B cell (primary cell): ENCODE measurements around the gene HYLS1. TPM values are rescaled to one million over a fixed set of nuclear protein-coding genes. Genes with fewer than 3 reads are reported as not detected.

Experiments used
- ATAC-seq: fragments of 200-7000 bp; cut with Tn5 transposase; one replicate; pipeline ENCODE4 v1.10.0; 2021; ENCODE audit warnings: low read depth, mild to moderate bottlenecking, moderate number of reproducible peaks, moderate library complexity
- CTCF ChIA-PET: fragments of 350-600 bp; sonication (Branson Sonifier 250); formaldehyde crosslinking; loops from one replicate; lab custom pipeline; 2021; ENCODE audit warnings: antibody characterized with exemption, inconsistent platforms; lab: Charles Lee
- POLR2A ChIA-PET: fragments of 350-600 bp; sonication (Branson Sonifier 250); formaldehyde crosslinking; loops from one replicate; lab custom pipeline; 2021; ENCODE audit warnings: antibody characterized with exemption; lab: Charles Lee
- DNase-seq: peaks from one replicate; pipeline ENCODE4 v3.0.0; 2013
- H2AFZ ChIP-seq: 2 replicates; pipeline ENCODE4 v1.6.1; 2012; ENCODE audit warnings: mild to moderate bottlenecking, low read depth, low read length; ENCODE audit not compliant: insufficient read depth, poor library complexity, severe bottlenecking
- H3K27ac ChIP-seq, 2 donors: 1 replicate in 1 of 2; 2 replicates in 1 of 2; pipeline ENCODE4 v1.5.1; 2012 to 2013; ENCODE audit warnings: low read length in 2 of 2, mild to moderate bottlenecking in 2 of 2, moderate library complexity in 1 of 2
- H3K27me3 ChIP-seq, 4 experiments: fragments of 200-600 bp in 1 of 4; sonication (generic) in 1 of 4; replicated peaks in 1 of 4; 1 replicate in 2 of 4; 2 replicates in 2 of 4; pipeline versions ENCODE4 v1.6.1 to v1.7.0; 2013 to 2016; ENCODE audit warnings: low read length in 3 of 4, mild to moderate bottlenecking in 2 of 4, mixed read lengths in 1 of 4, moderate library complexity in 1 of 4; ENCODE audit not compliant: insufficient read depth in 4 of 4, control insufficient read depth in 3 of 4; ENCODE audit errors: control extremely low read depth in 1 of 4
- H3K36me3 ChIP-seq, 2 experiments: replicated peaks in 1 of 2; 1 replicate in 1 of 2; 2 replicates in 1 of 2; pipeline versions ENCODE4 v1.6.1 to v1.7.1; 2013; ENCODE audit warnings: low read length in 1 of 2; ENCODE audit not compliant: insufficient read depth in 2 of 2, control insufficient read depth in 1 of 2; ENCODE audit errors: control extremely low read depth in 1 of 2, extremely low read depth in 1 of 2
- H3K4me1 ChIP-seq, 2 donors: fragments of 200-600 bp in 1 of 2; sonication (generic) in 1 of 2; 1 replicate in 1 of 2; 2 replicates in 1 of 2; pipeline versions ENCODE4 v1.5.1 to v1.6.1; 2013 to 2017; ENCODE audit warnings: low read length in 2 of 2; ENCODE audit not compliant: control insufficient read depth in 2 of 2, insufficient read depth in 2 of 2
- H3K4me2 ChIP-seq: replicated peaks from 2 replicates; pipeline ENCODE3; 2012; ENCODE audit warnings: mild to moderate bottlenecking, low read depth, low read length; ENCODE audit not compliant: poor library complexity, severe bottlenecking
- H3K4me3 ChIP-seq, 5 experiments: fragments of 200-600 bp in 1 of 5; sonication (generic) in 1 of 5; 1 replicate in 3 of 5; 2 replicates in 2 of 5; pipeline versions ENCODE4 v1.5.1 to v1.7.0; 2011 to 2016; ENCODE audit warnings: low read length in 4 of 5, mild to moderate bottlenecking in 4 of 5, low read depth in 2 of 5, control low read depth in 1 of 5, moderate library complexity in 1 of 5; ENCODE audit not compliant: insufficient read depth in 1 of 5; ENCODE audit errors: control extremely low read depth in 1 of 5, extremely low read depth in 1 of 5
- H3K79me2 ChIP-seq: fragments of 200-600 bp; sonication (generic); one replicate; pipeline ENCODE4 v1.6.0; 2016; ENCODE audit warnings: low read length; ENCODE audit not compliant: control insufficient read depth, insufficient read depth
- H3K9ac ChIP-seq: fragments of 200-600 bp; sonication (generic); 2 replicates; pipeline ENCODE4 v1.6.1; 2017; ENCODE audit warnings: mild to moderate bottlenecking, low read length, moderate library complexity
- H3K9me3 ChIP-seq, 3 donors: one replicate each; pipeline versions ENCODE4 v1.6.1 to v1.7.1; 2013; ENCODE audit warnings: low read length in 2 of 3; ENCODE audit not compliant: control insufficient read depth in 2 of 3, insufficient read depth in 1 of 3; ENCODE audit errors: control extremely low read depth in 1 of 3
- H4K20me1 ChIP-seq: 2 replicates; pipeline ENCODE4 v1.6.0; 2012; ENCODE audit warnings: mild to moderate bottlenecking, low read length; ENCODE audit not compliant: insufficient read depth, control insufficient read depth, poor library complexity, severe bottlenecking
- H3K27ac Mint-ChIP-seq: one replicate; pipeline ENCODE4 v1.8.0; 2021; ENCODE audit warnings: mixed read lengths
- H3K27me3 Mint-ChIP-seq: one replicate; pipeline ENCODE4 v1.8.0; 2021; ENCODE audit warnings: mixed read lengths
- H3K4me1 Mint-ChIP-seq: one replicate; pipeline ENCODE4 v1.8.0; 2021; ENCODE audit warnings: mixed read lengths
- H3K4me3 Mint-ChIP-seq: one replicate; pipeline ENCODE4 v1.8.0; 2021; ENCODE audit warnings: mixed read lengths
- H3K9me3 Mint-ChIP-seq: one replicate; pipeline ENCODE4 v1.8.0; 2022; ENCODE audit warnings: mixed read lengths; ENCODE audit not compliant: insufficient read depth
- CTCF ChIP-seq: fragments of 200-600 bp; IDR thresholded peaks from one replicate; pipeline ENCODE4 v1.8.0; 2022; ENCODE audit warnings: antibody characterized with exemption, mild to moderate bottlenecking
- EZH2 ChIP-seq: IDR thresholded peaks from 2 replicates; pipeline ENCODE4 v1.6.1; 2012; ENCODE audit warnings: borderline replicate concordance, low read depth, mild to moderate bottlenecking, moderate library complexity, low read length; ENCODE audit not compliant: insufficient read depth, poor library complexity, severe bottlenecking
- WGBS: methylation state at CpG from one replicate; pipeline ENCODE4 v1.1.5; 2013; ENCODE audit warnings: missing lambda C conversion rate; ENCODE audit not compliant: insufficient coverage; 5-methylcytosine and 5-hydroxymethylcytosine counted together
- intact Hi-C: fragments of 100-400 bp; cut with micrococcal nuclease; formaldehyde crosslinking; loops from one replicate; pipeline ENCODE4 v1.10.0; 2022
- polyA plus RNA-seq: library from polyadenylated mRNA; depleted of rRNA; stranded (reverse); fragments of >200 nt; gene quantifications from 2 replicates; pipeline ENCODE4 v1.2.3, GENCODE V29; 2012
- total RNA-seq, 2 donors: library from RNA; stranded (reverse); fragments of 120-200 nt in 1 of 2; gene quantifications; 1 replicate in 1 of 2; 2 replicates in 1 of 2; pipeline versions ENCODE4 v1.2.3 to v1.2.4, GENCODE V29; 2013 to 2022

Gene HYLS1
- total and polyA plus RNA-seq, 2 donors (not counting 1 experiment from before 2014, with no cell fraction given) = 3.1 to 9.4 TPM

DNA sequence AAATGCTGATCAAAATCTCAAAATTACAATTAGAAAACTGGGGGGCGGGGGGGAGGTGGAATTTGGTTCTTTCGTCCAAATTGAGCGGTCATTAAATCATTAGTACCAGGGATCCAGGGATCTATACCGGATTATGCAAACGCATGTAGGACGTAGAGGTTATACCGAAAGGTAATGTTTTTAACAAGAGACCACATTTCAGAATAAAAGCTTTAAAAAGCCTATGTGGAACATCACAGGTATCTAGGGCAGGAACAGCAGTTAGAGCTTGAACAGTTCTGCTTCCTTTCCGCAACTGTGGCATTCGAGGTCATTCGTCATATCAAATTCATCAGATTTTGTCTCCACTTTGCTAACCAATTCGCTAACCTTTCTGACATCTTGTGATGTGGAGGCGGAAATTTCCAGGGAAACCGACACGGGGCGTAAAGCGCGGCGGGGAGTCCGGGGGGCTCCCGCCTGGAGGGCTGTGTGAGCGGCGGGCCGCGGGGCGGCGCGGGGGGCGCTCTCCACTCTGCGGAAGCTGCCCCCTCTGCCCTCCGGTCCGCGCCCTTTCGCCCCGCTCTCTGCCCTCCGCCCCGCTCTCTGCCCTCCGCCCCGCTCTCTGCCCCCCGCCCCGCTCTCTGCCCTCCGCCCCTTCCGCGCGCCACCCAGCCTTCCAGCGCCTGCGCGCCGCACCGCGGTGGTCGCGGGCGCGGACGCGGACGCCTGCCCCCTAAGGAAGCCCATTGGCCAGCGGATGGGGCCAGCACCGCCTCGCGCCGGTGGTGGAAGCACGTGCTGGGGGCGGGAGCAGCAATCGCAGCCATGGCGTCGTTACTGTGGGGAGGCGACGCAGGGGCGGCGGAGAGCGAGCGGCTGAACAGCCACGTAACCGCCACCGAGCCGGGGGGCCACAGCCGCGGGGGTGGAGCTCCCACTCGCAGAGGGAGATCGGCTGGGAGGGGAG, 16.5 kb downstream of the HYLS1 start, which contains the start of gene DDX25:
DDX25 (plus strand) TSS at position 798 of the 949 bp plus-strand sequence; CDS start at position 808, 10 bp downstream.
- Mint-ChIP-seq H3K4me1 (peaks cover 24% of the 10 kb centered on the region), H3K27ac (peak within 1 kb of the TSS; percentile 6), H3K4me3 (peak within 1 kb of the TSS; percentile 97), H3K27me3 (peaks cover 38% of the 10 kb centered on the region), H3K9me3 (no peaks in the 10 kb centered on the region)
- H3K4me2 ChIP-seq = peak within 1 kb of the TSS; percentile 83
- ChIA-PET POLR2A (interaction anchor here (2.3 kb wide), 1 partner anchor 17 kb away, joined by 17 read pairs; the partner anchor contains the start of gene HYLS1), CTCF (interaction anchor here (0.9 to 1.7 kb wide), 5 partner anchors 14 to 29 kb away, joined by 3 to 14 read pairs (median 4); partner anchors contain the start of gene HYLS1)
- H3K27ac ChIP-seq = no peak within 1 kb of the TSS
- peak; percentile 36 for DNase-seq
- intact Hi-C loops = loop anchor here (1.0 to 5.0 kb wide), 5 partner anchors 17 to 952 kb away; partner anchors contain the start of genes CCDC15, CHEK1, FAM118B and HYLS1
- H3K4me1 ChIP-seq = peaks cover 23 to 26% of the 10 kb centered on the region in 2 donors
- H3K9ac ChIP-seq = peak within 1 kb of the TSS; percentile 91
- H4K20me1 ChIP-seq = no peaks in the 10 kb centered on the region
- TF ChIP-seq EZH2 = no peak
- no peak for TF ChIP-seq CTCF
- peaks cover 0 to 7% (median 3%) of the 10 kb centered on the region in 3 donors for H3K9me3 ChIP-seq
- peak within 1 kb of the TSS; percentile 93 for H2AFZ ChIP-seq
- peak within 1 kb of the TSS; percentile 67 to 98 (median 81) for H3K4me3 ChIP-seq
- no peak for ATAC-seq
- WGBS = 13% methylated on average over 67 of the region's 81 CpGs
- peaks cover 26% of the 10 kb centered on the region for H3K79me2 ChIP-seq
- H3K27me3 ChIP-seq = peaks cover 0 to 27% (median 19%) of the 10 kb centered on the region in 4 experiments
- peaks cover 4 to 9% of the 10 kb centered on the region in 2 experiments for H3K36me3 ChIP-seq
